Activated CD4-positive, alpha-beta T cell treated with anti-CD3 and anti-CD28 coated beads, Interleukin-2, amount 10 ng/mL, durations not matched to agents 7 days and 5 days (primary cell): ENCODE data around the gene MICALL2. TPM values are rescaled to one million over a fixed set of nuclear protein-coding genes. Genes with fewer than 3 reads are reported as not detected.

ENCODE experiments used
- CTCF ChIA-PET: fragments of 350-600 bp; sonication (Branson Sonifier 250); formaldehyde crosslinking; loops from one replicate; lab custom pipeline; 2021; ENCODE audit warnings: antibody characterized with exemption; lab: Charles Lee
- POLR2A ChIA-PET: fragments of 350-600 bp; sonication (Branson Sonifier 250); formaldehyde crosslinking; loops from one replicate; lab custom pipeline; 2021; ENCODE audit warnings: antibody characterized with exemption; lab: Charles Lee
- DNase-seq: peaks from one replicate; pipeline ENCODE4 v3.0.0-alpha.2; 2020
- H3K27ac Mint-ChIP-seq: one replicate; pipeline ENCODE4 v1.8.0; 2021; ENCODE audit warnings: mild to moderate bottlenecking, moderate library complexity, mixed read lengths
- H3K27me3 Mint-ChIP-seq: one replicate; pipeline ENCODE4 v1.8.0; 2021; ENCODE audit warnings: mixed read lengths
- H3K36me3 Mint-ChIP-seq: one replicate; pipeline ENCODE4 v1.8.0; 2021; ENCODE audit warnings: low read depth, mixed read lengths
- H3K4me1 Mint-ChIP-seq: one replicate; pipeline ENCODE4 v1.8.0; 2021; ENCODE audit warnings: mixed read lengths
- H3K4me3 Mint-ChIP-seq: one replicate; pipeline ENCODE4 v1.8.0; 2021; ENCODE audit warnings: mild to moderate bottlenecking, moderate library complexity, mixed read lengths
- H3K9me3 Mint-ChIP-seq: one replicate; pipeline ENCODE4 v1.8.0; 2021; ENCODE audit warnings: mixed read lengths
- total RNA-seq, 2 experiments: library from RNA; stranded (reverse); gene quantifications; one replicate each; pipeline ENCODE4 v1.2.3, GENCODE V29; 2021

MICALL2 gene
- total RNA-seq, 2 experiments from 2014 or later = 2.1 to 2.7 TPM

DNA sequence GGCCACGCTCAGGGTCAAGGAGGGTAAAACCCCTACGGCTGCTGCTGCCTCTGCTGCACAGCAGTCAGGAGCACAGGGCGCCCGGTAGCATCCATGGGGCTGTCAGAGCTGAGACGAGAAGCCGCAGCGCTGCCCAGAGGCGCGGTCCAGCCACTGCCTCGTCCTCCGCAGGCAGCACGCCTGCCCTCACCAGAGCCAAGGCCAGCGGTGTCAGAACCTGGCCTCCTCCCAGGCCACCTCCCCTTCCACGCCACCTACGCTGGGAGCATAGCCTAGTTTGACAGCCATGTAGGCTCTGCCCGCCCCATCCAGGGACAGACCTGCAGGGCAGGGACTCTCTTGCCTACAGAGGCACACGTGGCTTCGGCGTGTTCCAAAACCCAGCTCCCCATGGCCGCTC, 28.7 kb upstream of the MICALL2 start:
- Mint-ChIP-seq H3K9me3 (no peaks in the 10 kb centered on the region), H3K27ac (no peak overlapping the region), H3K4me3 (no peak overlapping the region), H3K27me3 (no peaks in the 10 kb centered on the region), H3K36me3 (peaks cover 24% of the 10 kb centered on the region), H3K4me1 (no peaks in the 10 kb centered on the region)
- DNase-seq = no peak
- ChIA-PET POLR2A (no interaction called here), CTCF (interaction anchor here (0.6 to 1.0 kb wide), 2 partner anchors 14 to 20 kb away, joined by 3 to 4 read pairs; no protein-coding TSS in a partner anchor)

DNA sequence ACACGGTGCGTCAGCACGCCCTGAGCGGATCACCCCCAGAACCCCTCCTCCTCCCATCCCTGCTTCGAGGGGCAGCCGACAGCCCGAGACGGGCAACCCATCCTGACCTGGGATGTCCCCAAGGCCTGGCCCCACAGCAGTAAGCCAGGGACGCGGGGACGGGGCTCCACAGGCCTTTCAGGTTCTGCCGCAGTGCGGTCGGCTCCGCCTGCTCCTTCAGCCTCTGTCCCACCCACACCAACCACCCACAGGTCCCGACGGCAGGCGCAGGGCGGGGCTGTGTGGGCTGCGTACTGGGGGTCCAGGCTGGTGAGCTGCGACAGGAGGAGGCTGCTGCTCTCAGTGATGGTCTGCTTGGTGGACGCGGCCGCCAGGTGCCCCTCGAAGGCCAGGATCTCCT, 28.2 kb upstream of the MICALL2 start:
- Mint-ChIP-seq H3K4me3 (no peak overlapping the region), H3K9me3 (no peaks in the 10 kb centered on the region), H3K36me3 (peaks cover 24% of the 10 kb centered on the region), H3K27ac (no peak overlapping the region), H3K27me3 (no peaks in the 10 kb centered on the region), H3K4me1 (no peaks in the 10 kb centered on the region)
- ChIA-PET CTCF (no interaction called here), POLR2A (no interaction called here)
- no peak for DNase-seq

DNA sequence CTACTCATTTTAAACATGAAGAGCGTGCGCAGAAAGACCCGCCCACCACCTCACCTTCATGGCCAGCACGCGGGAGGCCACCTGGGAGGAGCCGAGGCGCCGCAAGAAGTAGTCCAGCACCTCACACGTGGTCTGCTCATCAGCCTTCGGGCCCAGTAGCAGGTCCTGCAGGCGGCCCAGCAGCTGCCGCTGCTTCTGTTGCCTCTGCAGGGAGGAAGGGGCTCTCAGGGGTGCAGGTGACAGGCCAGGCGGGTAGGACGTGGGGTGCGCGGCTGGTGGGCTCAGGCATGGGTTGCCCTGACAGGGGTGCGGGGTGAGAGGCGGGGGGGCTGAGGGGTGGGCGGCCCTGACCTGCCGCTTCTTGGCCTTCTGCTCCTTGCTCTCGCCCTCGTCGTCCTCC, 27.3 kb upstream of the MICALL2 start:
- ChIA-PET CTCF (no interaction called here), POLR2A (no interaction called here)
- Mint-ChIP-seq H3K27ac (no peak overlapping the region), H3K9me3 (no peaks in the 10 kb centered on the region), H3K36me3 (peaks cover 17% of the 10 kb centered on the region), H3K4me1 (no peaks in the 10 kb centered on the region), H3K27me3 (no peaks in the 10 kb centered on the region), H3K4me3 (no peak overlapping the region)
- no peak for DNase-seq

DNA sequence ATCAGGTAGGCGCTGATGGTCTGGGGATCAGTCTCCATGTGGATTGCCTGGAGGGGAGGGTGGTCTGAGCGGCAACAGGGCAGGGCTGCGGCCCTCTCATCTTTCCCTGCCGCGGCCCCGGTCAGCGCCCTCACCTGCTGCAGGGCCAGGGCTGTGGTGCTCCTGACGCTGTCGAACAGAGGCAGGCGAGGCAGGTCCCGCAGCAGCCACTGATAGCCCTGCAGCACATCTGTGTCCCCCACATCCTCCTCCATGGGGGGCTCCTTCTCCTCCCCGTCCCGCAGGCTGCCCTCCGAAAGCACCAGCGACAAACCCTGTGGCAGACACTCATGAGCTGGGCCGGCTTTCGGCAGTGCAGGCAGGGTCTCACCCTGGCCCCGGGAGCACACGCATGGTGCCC, 25.9 kb upstream of the MICALL2 start:
- ChIA-PET CTCF (interaction anchor here (0.6 to 1.6 kb wide), 2 partner anchors 13 to 14 kb away, joined by 3 to 5 read pairs; no protein-coding TSS in a partner anchor), POLR2A (no interaction called here)
- Mint-ChIP-seq H3K4me3 (no peak overlapping the region), H3K27ac (no peak overlapping the region), H3K36me3 (peaks cover 8% of the 10 kb centered on the region), H3K4me1 (no peaks in the 10 kb centered on the region), H3K27me3 (no peaks in the 10 kb centered on the region), H3K9me3 (no peaks in the 10 kb centered on the region)
- no peak for DNase-seq

DNA sequence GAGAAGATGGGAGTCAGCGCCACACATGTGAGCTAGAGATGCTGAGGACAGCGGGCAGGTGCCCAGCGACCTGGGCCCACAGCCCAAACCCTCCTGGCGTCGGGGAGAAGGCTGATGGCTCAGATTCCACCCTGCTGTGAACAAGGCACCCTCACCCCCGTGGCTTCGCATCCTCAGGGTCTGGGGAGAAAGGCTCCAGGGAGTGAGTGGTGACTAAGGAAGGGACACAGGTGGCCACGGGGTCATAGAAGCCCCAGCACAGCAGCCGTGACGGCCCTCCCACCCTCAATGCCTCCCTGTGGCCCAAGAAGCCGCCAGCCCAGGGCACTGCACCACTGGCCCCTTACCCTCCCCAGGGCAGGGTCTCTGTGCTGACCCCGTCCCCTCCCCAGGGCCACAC, 25.3 kb upstream of the MICALL2 start:
- ChIA-PET POLR2A (no interaction called here), CTCF (interaction anchor here (2.3 kb wide), 1 partner anchor 10 kb away, joined by 10 read pairs; no protein-coding TSS in a partner anchor)
- Mint-ChIP-seq H3K9me3 (no peaks in the 10 kb centered on the region), H3K27me3 (no peaks in the 10 kb centered on the region), H3K4me1 (no peaks in the 10 kb centered on the region), H3K27ac (no peak overlapping the region), H3K4me3 (no peak overlapping the region), H3K36me3 (peaks cover 8% of the 10 kb centered on the region)
- no peak for DNase-seq

DNA sequence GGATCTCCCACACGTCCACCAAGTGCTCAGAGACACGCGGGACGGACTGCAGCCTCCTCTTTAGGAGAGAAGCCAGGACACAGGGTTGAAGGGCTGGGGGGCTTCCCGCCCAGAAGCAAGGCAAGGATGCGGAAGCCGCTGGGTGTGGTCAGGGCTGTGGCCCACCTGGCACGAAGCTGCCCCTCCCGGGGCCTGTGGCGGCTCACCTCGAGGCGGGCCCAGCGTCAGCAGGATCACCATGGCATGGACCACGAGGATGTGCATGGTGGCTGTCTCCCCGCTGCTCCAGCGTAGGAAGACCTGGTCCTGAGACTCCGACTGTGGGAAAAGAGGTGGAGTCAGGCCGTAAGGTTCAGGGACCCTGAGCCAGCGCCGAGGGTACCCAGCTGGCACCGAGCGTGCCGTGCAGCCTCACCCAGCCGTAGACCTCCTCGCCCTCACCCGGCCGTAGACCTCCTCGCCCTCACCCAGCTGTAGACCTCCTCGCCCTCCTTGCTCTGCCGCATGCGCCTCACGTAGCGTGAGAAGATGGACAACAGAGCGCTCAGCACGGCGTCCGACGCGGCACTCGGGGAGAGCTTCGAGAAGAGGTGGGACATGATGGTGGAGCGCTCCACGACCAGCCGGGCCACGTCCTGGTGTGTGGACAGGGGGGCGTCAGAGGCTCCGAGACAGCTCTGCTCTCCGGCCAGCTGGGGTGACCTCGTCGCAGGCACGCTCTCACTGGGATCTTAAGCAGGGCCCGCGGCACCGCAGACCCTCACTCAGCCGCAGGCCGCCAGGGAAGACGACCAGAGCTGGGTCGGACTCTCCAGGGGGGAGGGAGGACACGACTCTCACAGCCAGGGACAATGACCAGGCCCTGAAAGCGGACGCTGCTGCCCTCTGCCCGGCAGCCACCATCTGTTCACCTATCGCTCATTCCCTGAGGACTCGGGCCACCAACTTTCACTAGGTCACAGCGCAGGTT, 24.6 kb upstream of the MICALL2 start:
- Mint-ChIP-seq H3K9me3 (no peaks in the 10 kb centered on the region), H3K27me3 (no peaks in the 10 kb centered on the region), H3K27ac (no peak overlapping the region), H3K4me1 (no peaks in the 10 kb centered on the region), H3K36me3 (peaks cover 6% of the 10 kb centered on the region), H3K4me3 (no peak overlapping the region)
- ChIA-PET POLR2A (no interaction called here), CTCF (interaction anchor here (2.3 kb wide), 1 partner anchor 10 kb away, joined by 10 read pairs; no protein-coding TSS in a partner anchor)
- DNase-seq = no peak

DNA sequence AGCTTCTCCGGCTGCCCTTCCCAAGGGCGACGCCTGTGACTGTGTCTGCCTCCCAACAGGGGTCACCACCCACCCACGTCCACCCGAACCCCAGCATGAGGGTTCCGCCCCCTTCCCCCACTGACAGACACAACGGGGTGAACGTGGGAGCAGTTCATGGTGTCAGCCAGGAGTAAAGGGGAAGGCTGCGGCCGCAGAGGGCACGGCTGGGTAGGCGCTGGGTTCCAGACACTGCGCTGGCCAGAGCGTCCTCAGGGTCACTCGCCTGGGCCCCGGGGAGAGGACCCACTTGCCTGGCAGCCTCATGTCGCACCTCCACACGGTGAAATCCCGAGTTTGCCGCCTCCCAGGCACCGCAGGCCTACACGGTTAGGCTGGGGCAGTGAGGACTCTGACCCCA, 23.8 kb upstream of the MICALL2 start:
- Mint-ChIP-seq H3K4me3 (no peak overlapping the region), H3K36me3 (peaks cover 4% of the 10 kb centered on the region), H3K4me1 (no peaks in the 10 kb centered on the region), H3K27me3 (no peaks in the 10 kb centered on the region), H3K27ac (no peak overlapping the region), H3K9me3 (no peaks in the 10 kb centered on the region)
- CTCF ChIA-PET = interaction anchor here (2.3 kb wide), 1 partner anchor 9 kb away, joined by 10 read pairs; no protein-coding TSS in a partner anchor
- DNase-seq = no peak
- POLR2A ChIA-PET = no interaction called here

DNA sequence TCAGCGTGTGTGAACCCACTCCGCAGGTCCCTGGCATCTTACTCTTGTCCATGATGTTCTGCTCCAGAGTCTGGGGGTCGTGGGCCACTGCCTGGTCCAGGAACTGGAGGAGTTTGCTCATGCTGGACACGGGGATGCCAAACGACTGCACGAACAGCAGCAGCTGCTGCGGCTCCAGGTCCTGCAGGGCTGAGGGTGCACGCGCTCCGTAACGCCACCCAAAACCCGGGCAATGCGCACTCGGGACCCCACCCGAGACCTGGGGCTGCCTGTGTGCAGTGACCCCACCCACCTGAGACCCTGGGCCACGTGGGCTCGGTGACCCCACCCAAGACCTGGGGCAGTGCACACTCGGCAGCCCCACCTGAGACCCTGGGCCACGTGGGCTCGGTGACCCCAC, 22.0 kb upstream of the MICALL2 start:
- H3K36me3 Mint-ChIP-seq = peaks cover 4% of the 10 kb centered on the region
- no peak overlapping the region for H3K27ac Mint-ChIP-seq
- no peak overlapping the region for H3K4me3 Mint-ChIP-seq
- no peak for DNase-seq
- no peaks in the 10 kb centered on the region for H3K4me1 Mint-ChIP-seq
- ChIA-PET CTCF (interaction anchor here (0.7 kb wide), 1 partner anchor 10 kb away, joined by 3 read pairs; no protein-coding TSS in a partner anchor), POLR2A (no interaction called here)
- H3K27me3 Mint-ChIP-seq = no peaks in the 10 kb centered on the region
- H3K9me3 Mint-ChIP-seq = no peaks in the 10 kb centered on the region

DNA sequence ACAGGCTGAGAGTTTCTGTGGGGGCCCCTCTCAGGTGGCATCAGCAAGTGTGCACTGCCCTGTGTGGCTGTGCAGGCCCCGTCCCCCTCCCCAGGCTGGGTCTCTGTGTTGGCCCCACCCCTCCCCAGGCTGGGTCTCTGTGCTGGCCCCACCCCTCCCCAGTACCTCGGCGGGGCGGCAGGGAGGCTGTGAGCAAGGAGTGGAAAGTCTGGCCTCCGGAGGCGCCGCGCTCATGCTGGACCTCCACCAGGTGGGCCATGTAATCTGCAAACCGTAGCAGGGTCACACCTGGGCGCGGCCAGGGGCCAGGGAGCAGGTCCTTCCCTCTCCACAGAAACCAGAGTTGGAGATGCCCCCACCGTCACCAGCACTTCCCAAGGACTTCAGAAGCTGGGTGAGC, 21.4 kb upstream of the MICALL2 start:
- DNase-seq = no peak
- Mint-ChIP-seq H3K9me3 (no peaks in the 10 kb centered on the region), H3K36me3 (peaks cover under 1% of the 10 kb centered on the region), H3K27ac (no peak overlapping the region), H3K27me3 (no peaks in the 10 kb centered on the region), H3K4me1 (no peaks in the 10 kb centered on the region), H3K4me3 (no peak overlapping the region)
- POLR2A ChIA-PET = no interaction called here
- CTCF ChIA-PET = interaction anchor here (0.6 kb wide), 1 partner anchor 24 kb away, joined by 3 read pairs; no protein-coding TSS in a partner anchor

DNA sequence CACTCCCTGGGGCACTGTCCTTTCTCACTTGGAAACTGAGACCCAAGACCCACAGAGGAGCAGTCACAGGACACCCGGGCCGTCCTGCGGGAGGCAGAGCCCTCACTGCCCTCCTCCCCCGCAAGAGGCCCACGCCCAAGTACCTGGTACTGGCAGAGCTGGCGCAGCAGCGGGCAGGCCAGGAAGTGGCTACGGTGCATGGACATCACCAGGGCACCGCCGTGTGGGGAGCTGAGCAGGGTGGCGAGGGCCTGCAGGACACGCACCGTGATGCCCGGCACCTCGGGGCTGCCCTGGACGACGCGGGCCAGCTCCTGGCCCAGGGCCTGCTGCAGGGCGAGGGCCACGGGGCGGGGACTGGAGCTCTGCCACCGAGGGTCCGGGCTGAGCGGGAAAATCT, 20.0 kb upstream of the MICALL2 start:
- Mint-ChIP-seq H3K4me1 (peaks cover 7% of the 10 kb centered on the region), H3K27ac (no peak overlapping the region), H3K27me3 (no peaks in the 10 kb centered on the region), H3K36me3 (peaks cover 4% of the 10 kb centered on the region), H3K9me3 (no peaks in the 10 kb centered on the region), H3K4me3 (no peak overlapping the region)
- DNase-seq = no peak
- ChIA-PET POLR2A (no interaction called here), CTCF (interaction anchor here (1.8 kb wide), 1 partner anchor 10 kb away, joined by 4 read pairs; no protein-coding TSS in a partner anchor)

DNA sequence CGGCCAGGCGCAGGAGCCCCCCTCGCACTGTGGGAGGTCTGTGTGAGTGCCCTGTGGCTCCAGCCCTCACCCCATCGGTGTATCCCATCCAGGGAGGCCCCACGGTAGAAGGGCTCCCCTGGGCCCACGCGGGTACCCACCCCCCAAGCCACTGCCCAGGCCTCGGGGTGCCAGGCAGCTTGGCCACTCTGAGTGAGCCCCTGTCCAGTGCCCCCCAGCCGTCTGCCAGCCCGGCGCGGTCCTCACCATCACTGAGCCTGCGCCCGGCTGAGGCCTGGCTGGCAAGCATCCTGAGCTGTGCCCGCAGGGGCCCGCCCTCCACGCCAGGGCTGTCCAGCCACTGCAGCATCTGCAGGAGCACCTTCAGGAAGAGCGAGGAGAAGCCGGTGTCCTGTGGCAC, 19.2 kb upstream of the MICALL2 start:
- Mint-ChIP-seq H3K27me3 (no peaks in the 10 kb centered on the region), H3K27ac (no peak overlapping the region), H3K4me3 (no peak overlapping the region), H3K4me1 (peaks cover 9% of the 10 kb centered on the region), H3K9me3 (no peaks in the 10 kb centered on the region), H3K36me3 (peaks cover 4% of the 10 kb centered on the region)
- ChIA-PET CTCF (interaction anchor here (1.8 kb wide), 1 partner anchor 11 kb away, joined by 4 read pairs; no protein-coding TSS in a partner anchor), POLR2A (no interaction called here)
- no peak for DNase-seq

DNA sequence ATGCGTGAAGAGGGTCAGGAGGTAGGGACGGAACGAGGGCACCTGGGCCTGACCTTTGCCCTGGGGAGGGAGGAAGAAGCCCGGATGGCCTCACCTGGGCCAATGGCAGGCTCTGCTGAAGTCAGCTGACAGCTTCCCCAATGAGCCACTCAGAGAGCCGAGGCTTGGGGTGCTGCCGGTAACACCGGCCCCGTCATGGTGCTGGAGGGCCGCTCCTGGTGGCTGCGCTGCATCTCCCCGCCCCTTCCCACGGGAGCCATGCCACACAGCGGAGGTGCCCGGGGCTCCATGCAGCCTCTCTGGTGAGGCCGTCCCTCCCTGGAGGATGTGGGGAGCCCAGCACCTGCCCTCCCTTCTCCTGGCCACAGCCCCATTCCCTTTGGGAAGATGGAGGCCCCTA, 17.6 kb upstream of the MICALL2 start:
- CTCF ChIA-PET = no interaction called here
- Mint-ChIP-seq H3K27ac (no peak overlapping the region), H3K4me3 (no peak overlapping the region), H3K27me3 (no peaks in the 10 kb centered on the region), H3K4me1 (peaks cover 11% of the 10 kb centered on the region), H3K9me3 (no peaks in the 10 kb centered on the region), H3K36me3 (peaks cover 6% of the 10 kb centered on the region)
- no peak for DNase-seq
- POLR2A ChIA-PET = no interaction called here

DNA sequence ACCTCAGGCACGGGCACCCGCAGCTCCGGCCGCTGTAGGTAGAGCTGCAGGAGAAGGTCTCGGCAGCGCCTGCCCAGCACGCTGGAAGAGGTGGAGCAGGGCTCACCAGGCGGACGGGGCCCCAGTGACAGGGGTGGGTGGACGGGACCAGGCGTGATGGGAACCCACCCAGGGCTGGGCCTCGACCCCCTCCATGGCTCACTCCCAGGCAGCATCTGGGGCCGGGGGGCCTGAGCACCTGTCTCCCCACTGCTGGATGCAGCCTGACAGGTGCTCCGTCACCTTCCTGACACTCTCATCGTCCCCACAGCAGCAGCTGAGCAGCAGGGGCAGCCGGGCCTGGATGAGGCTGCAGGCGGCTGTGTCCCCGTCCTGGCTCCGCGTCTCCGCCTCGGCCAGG, 16.7 kb upstream of the MICALL2 start:
- H3K27ac Mint-ChIP-seq = no peak overlapping the region
- ChIA-PET CTCF (no interaction called here), POLR2A (no interaction called here)
- no peaks in the 10 kb centered on the region for H3K27me3 Mint-ChIP-seq
- no peak for DNase-seq
- H3K4me1 Mint-ChIP-seq = peaks cover 11% of the 10 kb centered on the region
- no peaks in the 10 kb centered on the region for H3K9me3 Mint-ChIP-seq
- peaks cover 6% of the 10 kb centered on the region for H3K36me3 Mint-ChIP-seq
- H3K4me3 Mint-ChIP-seq = no peak overlapping the region
